HG02623 (cell line): Measurements from ENCODE around the gene ATG14.
"Not testable (repeated sequence)": the region's sequence is repeated elsewhere in the genome, so short reads cannot be mapped to it uniquely, and the experiment has no call there.

ENCODE experiments used
- ATAC-seq: cut with Tn5 transposase; IDR thresholded peaks from one replicate; pipeline ENCODE4 v1.9.1; 2021; ENCODE audit warnings: moderate library complexity; ENCODE audit not compliant: unreplicated experiment

The ATG14 gene

GRCh38 chr14:55388160-55388559, 23.5 kb downstream of the ATG14 start:
- no peak for ATAC-seq

GRCh38 chr14:55387121-55387520, 24.5 kb downstream of the ATG14 start:
- no peak for ATAC-seq

GRCh38 chr14:55386037-55386808, 25.4 kb downstream of the ATG14 start:
- no peak for ATAC-seq

GRCh38 chr14:55384536-55384935, 27.1 kb downstream of the ATG14 start:
- no peak for ATAC-seq

GRCh38 chr14:55383541-55384140, 28.0 kb downstream of the ATG14 start:
- no peak for ATAC-seq

GRCh38 chr14:55383056-55383466, 28.6 kb downstream of the ATG14 start:
- ATAC-seq = not testable (repeated sequence)

GRCh38 chr14:55382483-55382882, 29.1 kb downstream of the ATG14 start:
- no peak for ATAC-seq

GRCh38 chr14:55381561-55381960, 30.1 kb downstream of the ATG14 start:
- no peak for ATAC-seq

GRCh38 chr14:55381040-55381439, 30.6 kb downstream of the ATG14 start:
- no peak for ATAC-seq

GRCh38 chr14:55377236-55377635, 34.4 kb downstream of the ATG14 start:
- no peak for ATAC-seq

GRCh38 chr14:55374771-55375170, 36.9 kb downstream of the ATG14 start:
- no peak for ATAC-seq

- ATAC-seq = no peak
These were observed 37.6 kb downstream of the ATG14 start for GRCh38 chr14:55373784-55374705.

- ATAC-seq = no peak
These were observed 38.8 kb downstream of the ATG14 start for GRCh38 chr14:55372825-55373224.

- ATAC-seq = no peak
These were observed 39.2 kb downstream of the ATG14 start for GRCh38 chr14:55372423-55372822.

- ATAC-seq = no peak
These were observed 40.7 kb downstream of the ATG14 start for GRCh38 chr14:55370883-55371455.

- no peak for ATAC-seq
These were observed 45.4 kb downstream of the ATG14 start for GRCh38 chr14:55366271-55366670.

GRCh38 chr14:55361190-55361589, 50.4 kb downstream of the ATG14 start:
- no peak for ATAC-seq

- no peak for ATAC-seq
These were observed 52.3 kb downstream of the ATG14 start for GRCh38 chr14:55359307-55359706.

GRCh38 chr14:55356913-55357312, 54.7 kb downstream of the ATG14 start:
- no peak for ATAC-seq

GRCh38 chr14:55355922-55356321, 55.7 kb downstream of the ATG14 start:
- no peak for ATAC-seq

GRCh38 chr14:55354500-55354899, 57.1 kb downstream of the ATG14 start:
- ATAC-seq = no peak
